GM19023 (cell line): Measurements from ENCODE around the gene ZNRF3.

Experiments used
- ATAC-seq: cut with Tn5 transposase; IDR thresholded peaks from one replicate; pipeline ENCODE4 v1.9.1; 2021; ENCODE audit warnings: mild to moderate bottlenecking, moderate library complexity; ENCODE audit not compliant: unreplicated experiment

Gene ZNRF3

GRCh38 chr22:29106839-29107238 is 223.5 kb downstream of the ZNRF3 start:
- ATAC-seq: no peak
